CD14-positive monocyte (primary cell): ENCODE data around the gene TBC1D9B. TPM values are rescaled to one million over a fixed set of nuclear protein-coding genes. Genes with fewer than 3 reads are reported as not detected.

ENCODE experiments used
- DNase-seq, 3 donors: peaks; one replicate each; pipeline ENCODE4 v3.0.0-alpha.2; 2011 to 2022
- H2AFZ ChIP-seq: 2 replicates; pipeline ENCODE4 v1.6.0; 2012; ENCODE audit warnings: mild to moderate bottlenecking, low read depth, low read length, inconsistent platforms; ENCODE audit not compliant: insufficient read depth, poor library complexity, severe bottlenecking
- H3K27ac ChIP-seq, 2 donors: 1 replicate in 1 of 2; 2 replicates in 1 of 2; pipeline ENCODE4 v1.5.1; 2012 to 2013; ENCODE audit warnings: low read length in 2 of 2, control low read depth in 1 of 2, inconsistent platforms in 1 of 2, low read depth in 1 of 2, mild to moderate bottlenecking in 1 of 2
- H3K27me3 ChIP-seq, 2 donors: one replicate each; pipeline versions ENCODE4 v1.6.0 to v1.6.1; 2011 to 2013; ENCODE audit warnings: low read length in 2 of 2; ENCODE audit not compliant: control insufficient read depth in 2 of 2, insufficient read depth in 2 of 2
- H3K36me3 ChIP-seq, 2 donors: replicated peaks in 1 of 2; 1 replicate in 1 of 2; 2 replicates in 1 of 2; pipeline versions ENCODE4 v1.5.1 to v1.6.1; 2012 to 2013; ENCODE audit warnings: low read length in 2 of 2, control low read depth in 1 of 2, inconsistent platforms in 1 of 2, mild to moderate bottlenecking in 1 of 2; ENCODE audit not compliant: insufficient read depth in 2 of 2, control insufficient read depth in 1 of 2
- H3K4me1 ChIP-seq, 2 donors: 1 replicate in 1 of 2; 2 replicates in 1 of 2; pipeline versions ENCODE4 v1.5.1 to v1.6.1; 2012 to 2013; ENCODE audit warnings: low read length in 2 of 2, control low read depth in 1 of 2, inconsistent platforms in 1 of 2, mild to moderate bottlenecking in 1 of 2, moderate library complexity in 1 of 2; ENCODE audit not compliant: insufficient read depth in 2 of 2, control insufficient read depth in 1 of 2
- H3K4me2 ChIP-seq: replicated peaks from 2 replicates; pipeline ENCODE3; 2012; ENCODE audit warnings: low read length, moderate library complexity, mild to moderate bottlenecking; ENCODE audit not compliant: poor library complexity, severe bottlenecking; ENCODE audit errors: extremely low read depth
- H3K4me3 ChIP-seq, 3 experiments: fragments of 200-600 bp in 1 of 3; sonication (generic) in 1 of 3; replicated peaks in 1 of 3; 1 replicate in 2 of 3; 2 replicates in 1 of 3; pipeline ENCODE4 v1.5.1; 2011 to 2013; ENCODE audit warnings: low read length in 3 of 3, mild to moderate bottlenecking in 3 of 3, control low read depth in 2 of 3, low read depth in 2 of 3, inconsistent platforms in 1 of 3, moderate library complexity in 1 of 3
- H3K79me2 ChIP-seq: 2 replicates; pipeline ENCODE4 v1.6.0; 2012; ENCODE audit warnings: mild to moderate bottlenecking, control low read depth, inconsistent platforms, low read length, moderate library complexity; ENCODE audit not compliant: insufficient read depth
- H3K9ac ChIP-seq: 2 replicates; pipeline ENCODE4 v1.6.0; 2017; ENCODE audit warnings: low read length, mild to moderate bottlenecking; ENCODE audit not compliant: insufficient read depth, poor library complexity, severe bottlenecking
- H3K9me3 ChIP-seq, 2 donors: replicated peaks in 1 of 2; 1 replicate in 1 of 2; 2 replicates in 1 of 2; pipeline versions ENCODE4 v1.5.1 to v1.6.1; 2012 to 2013; ENCODE audit warnings: low read length in 2 of 2, control low read depth in 1 of 2; ENCODE audit not compliant: control insufficient read depth in 1 of 2, insufficient read depth in 1 of 2
- H4K20me1 ChIP-seq: 2 replicates; pipeline ENCODE4 v1.6.0; 2012; ENCODE audit warnings: mild to moderate bottlenecking, low read length, control low read depth, moderate library complexity; ENCODE audit not compliant: insufficient read depth
- H3K27ac Mint-ChIP-seq, 7 donors: one replicate each; pipeline ENCODE4 v1.8.0; 2020; ENCODE audit warnings: mild to moderate bottlenecking in 7 of 7, mixed read lengths in 7 of 7, moderate library complexity in 6 of 7, inconsistent platforms in 2 of 7
- H3K27me3 Mint-ChIP-seq, 3 donors: one replicate each; pipeline ENCODE4 v1.8.0; 2021 to 2022; ENCODE audit warnings: low read depth in 3 of 3, mild to moderate bottlenecking in 3 of 3, mixed read lengths in 3 of 3, moderate library complexity in 3 of 3, inconsistent platforms in 1 of 3
- H3K36me3 Mint-ChIP-seq, 2 donors: one replicate each; pipeline ENCODE4 v1.8.0; 2020; ENCODE audit warnings: mixed read lengths in 2 of 2, inconsistent platforms in 1 of 2, mild to moderate bottlenecking in 1 of 2
- H3K4me1 Mint-ChIP-seq: one replicate; pipeline ENCODE4 v1.8.0; 2020; ENCODE audit warnings: mild to moderate bottlenecking, mixed read lengths
- H3K4me3 Mint-ChIP-seq, 2 donors: one replicate each; pipeline ENCODE4 v1.8.0; 2020; ENCODE audit warnings: mild to moderate bottlenecking in 2 of 2, mixed read lengths in 2 of 2, moderate library complexity in 1 of 2
- H3K9me3 Mint-ChIP-seq, 7 donors: one replicate each; pipeline ENCODE4 v1.8.0; 2020 to 2022; ENCODE audit warnings: mixed read lengths in 7 of 7, mild to moderate bottlenecking in 6 of 7, moderate library complexity in 6 of 7, inconsistent platforms in 2 of 7
- CTCF ChIP-seq: fragments of 200-600 bp; IDR thresholded peaks from one replicate; pipeline ENCODE4 v1.8.0; 2022; ENCODE audit warnings: antibody characterized with exemption, mild to moderate bottlenecking
- WGBS: methylation state at CpG from one replicate; pipeline ENCODE4 v1.1.5; 2013; ENCODE audit warnings: missing lambda C conversion rate; ENCODE audit not compliant: insufficient coverage; 5-methylcytosine and 5-hydroxymethylcytosine counted together
- intact Hi-C, 2 donors: fragments of 100-400 bp; cut with micrococcal nuclease; formaldehyde crosslinking; loops; one replicate each; pipeline versions ENCODE4 v1.15.0 to v1.15.1; 2023
- polyA plus RNA-seq, 3 donors: library from polyadenylated mRNA; depleted of rRNA in 1 of 3; unstranded in 2 of 3; stranded (reverse) in 1 of 3; fragments of 300-500 nt in 2 of 3; fragments of >200 nt in 1 of 3; fragmentation: Illumina TruSeq in 2 of 3; gene quantifications; 1 replicate in 2 of 3; 2 replicates in 1 of 3; pipeline ENCODE4 v1.2.3, GENCODE V29; 2012 to 2021

Gene TBC1D9B
- polyA plus RNA-seq, 3 donors: 13.4 to 116 (median 26.3) TPM

GRCh38 chr5:179900711-179901110 is 7.0 kb downstream of the TBC1D9B start:
- H3K4me1 ChIP-seq: peaks cover 1 to 9% of the 10 kb centered on the region in 2 donors
- H3K27me3 ChIP-seq: no peaks in the 10 kb centered on the region
- peaks cover 31% of the 10 kb centered on the region for H3K79me2 ChIP-seq
- no peak overlapping the region for H2AFZ ChIP-seq
- Mint-ChIP-seq H3K36me3 (peaks cover 71 to 86% of the 10 kb centered on the region in 2 donors), H3K4me3 (no peak overlapping the region), H3K27me3 (peaks cover 0 to 1% (median 0%) of the 10 kb centered on the region in 3 donors), H3K4me1 (peaks cover 10% of the 10 kb centered on the region), H3K9me3 (no peaks in the 10 kb centered on the region), H3K27ac (no peak overlapping the region)
- no peak for TF ChIP-seq CTCF
- H3K4me3 ChIP-seq: no peak overlapping the region
- no peak overlapping the region for H3K4me2 ChIP-seq
- no peak overlapping the region for H3K27ac ChIP-seq
- intact Hi-C loops: loop anchor here in 1 of 2 donors (10.0 kb wide), 1 partner anchor 56 kb away; no protein-coding TSS in a partner anchor
- DNase-seq: no peak
- peaks cover 47% of the 10 kb centered on the region for H4K20me1 ChIP-seq
- WGBS: 97% methylated on average over 13 of the region's 13 CpGs
- H3K9me3 ChIP-seq: no peaks in the 10 kb centered on the region
- no peak overlapping the region for H3K9ac ChIP-seq
- H3K36me3 ChIP-seq: peaks cover 73 to 92% of the 10 kb centered on the region in 2 donors

- Histone ChIP-seq H3K27ac (peak overlapping the region in 1 of 2 donors; percentile 5), H4K20me1 (peaks cover 50% of the 10 kb centered on the region), H3K4me1 (peaks cover 0 to 4% of the 10 kb centered on the region in 2 donors), H3K4me2 (no peak overlapping the region), H3K4me3 (no peak overlapping the region), H3K9ac (no peak overlapping the region), H3K27me3 (no peaks in the 10 kb centered on the region), H3K79me2 (peaks cover 30% of the 10 kb centered on the region), H3K36me3 (peaks cover 78 to 97% of the 10 kb centered on the region in 2 donors), H3K9me3 (no peaks in the 10 kb centered on the region), H2AFZ (no peak overlapping the region)
- intact Hi-C loops: loop anchor here in 1 of 2 donors (10.0 kb wide), 1 partner anchor 55 kb away; no protein-coding TSS in a partner anchor
- WGBS: no CpG with 5 or more reads among the region's 9 CpGs
- TF ChIP-seq CTCF: no peak
- Mint-ChIP-seq H3K4me3 (no peak overlapping the region), H3K27me3 (peaks cover 0 to 1% (median 0%) of the 10 kb centered on the region in 3 donors), H3K9me3 (no peaks in the 10 kb centered on the region), H3K4me1 (peaks cover 5% of the 10 kb centered on the region), H3K27ac (no peak overlapping the region), H3K36me3 (peaks cover 76 to 91% of the 10 kb centered on the region in 2 donors)
- no peak for DNase-seq
These were observed 7.5 kb downstream of the TBC1D9B start for GRCh38 chr5:179900206-179900605.
